ENCODE results near the gene MACF1. TPM values are rescaled to one million over a fixed set of nuclear protein-coding genes. Genes with fewer than 3 reads are reported as not detected.

The MACF1 gene
- polyA plus RNA-seq, 1 of the 3 experiments (the other 2 are of a cell fraction): 37.6 TPM

DNA sequence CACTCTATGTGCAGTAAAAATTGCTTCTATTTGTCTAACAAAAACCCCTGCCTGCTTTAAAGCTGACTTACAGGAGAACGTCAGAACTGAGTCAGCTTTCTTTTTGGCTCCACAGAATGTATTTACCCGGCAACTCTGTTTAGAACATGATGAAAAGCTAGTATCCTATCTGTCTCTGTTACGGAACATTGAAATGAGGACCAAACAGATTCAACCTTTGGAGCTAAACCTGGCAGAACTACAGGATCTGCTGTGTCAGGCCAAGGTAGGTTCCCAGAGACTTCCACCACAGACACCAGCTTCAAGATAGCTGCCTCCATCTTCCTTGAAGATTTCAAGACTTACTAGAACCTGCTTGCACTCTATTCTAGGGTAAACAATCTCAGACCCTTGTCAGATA, 132.6 kb downstream of the MACF1 start:
- Histone ChIP-seq H3K4me3 (ENCODE audit: low read depth in 2 of 2, low read length in 1 of 2) (no peak overlapping the region), H3K9me2 (no peaks in the 10 kb centered on the region), H3F3A (replicated peaks; ENCODE audit: insufficient read depth) (no peaks in the 10 kb centered on the region), H3K27ac (ENCODE audit: low read depth in 2 of 2, low read length in 1 of 2) (no peak overlapping the region), H3K27me3 (ENCODE audit: insufficient read depth) (no peaks in the 10 kb centered on the region), H2AFZ (ENCODE audit: low read depth) (no peak overlapping the region), H4K20me1 (ENCODE audit: insufficient read depth) (no peaks in the 10 kb centered on the region), H3K79me2 (ENCODE audit: insufficient read depth) (peaks cover 3% of the 10 kb centered on the region; the same call in 1 of the 2 replicates), H3K9ac (no peak overlapping the region), H3K4me1 (ENCODE audit: control insufficient read depth in 1 of 2, insufficient read depth in 2 of 2, low read depth in 1 of 2, low read length in 1 of 2) (no peaks in the 10 kb centered on the region), H3K9me3 (no peaks in the 10 kb centered on the region), H3K36me3 (replicated peaks in 1 of 2; ENCODE audit: control insufficient read depth in 1 of 2, insufficient read depth in 2 of 2, low read length in 1 of 2) (peaks cover 64 to 66% of the 10 kb centered on the region in 2 experiments), H3K4me2 (no peak overlapping the region)
- CTCF ChIA-PET: no interaction called here
- DNase-seq: no peak
- 97% methylated on average over 3 of the region's 3 CpGs for WGBS (ENCODE audit: low lambda C conversion rate)
- POLR2A ChIA-PET: no interaction called here
- TF ChIP-seq RCOR1 (IDR thresholded peaks at IDR 0.05; ENCODE audit: low read length) (no peak), TEAD4 (IDR thresholded peaks at IDR 0.05; ENCODE audit: borderline replicate concordance, insufficient read depth) (no peak), SIN3A (IDR thresholded peaks at IDR 0.05; ENCODE audit: borderline replicate concordance, low read depth, low read length) (no peak), MXI1 (IDR thresholded peaks at IDR 0.05; ENCODE audit: low read depth, low read length) (no peak), YY1 (IDR thresholded peaks at IDR 0.05; ENCODE audit: low read depth) (no peak), RXRA (IDR thresholded peaks at IDR 0.05; ENCODE audit: borderline replicate concordance, low read depth) (no peak), NRF1 (IDR thresholded peaks at IDR 0.05; ENCODE audit: low read depth, low read length) (no peak), NFIC (IDR thresholded peaks at IDR 0.05; ENCODE audit: borderline replicate concordance) (no peak)
- TF ChIP-seq, protein P1, sequence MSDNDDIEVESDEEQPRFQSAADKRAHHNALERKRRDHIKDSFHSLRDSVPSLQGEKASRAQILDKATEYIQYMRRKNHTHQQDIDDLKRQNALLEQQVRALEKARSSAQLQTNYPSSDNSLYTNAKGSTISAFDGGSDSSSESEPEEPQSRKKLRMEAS (IDR thresholded peaks at IDR 0.05; ENCODE audit: low read depth): no peak
- TF ChIP-seq, protein P2, sequence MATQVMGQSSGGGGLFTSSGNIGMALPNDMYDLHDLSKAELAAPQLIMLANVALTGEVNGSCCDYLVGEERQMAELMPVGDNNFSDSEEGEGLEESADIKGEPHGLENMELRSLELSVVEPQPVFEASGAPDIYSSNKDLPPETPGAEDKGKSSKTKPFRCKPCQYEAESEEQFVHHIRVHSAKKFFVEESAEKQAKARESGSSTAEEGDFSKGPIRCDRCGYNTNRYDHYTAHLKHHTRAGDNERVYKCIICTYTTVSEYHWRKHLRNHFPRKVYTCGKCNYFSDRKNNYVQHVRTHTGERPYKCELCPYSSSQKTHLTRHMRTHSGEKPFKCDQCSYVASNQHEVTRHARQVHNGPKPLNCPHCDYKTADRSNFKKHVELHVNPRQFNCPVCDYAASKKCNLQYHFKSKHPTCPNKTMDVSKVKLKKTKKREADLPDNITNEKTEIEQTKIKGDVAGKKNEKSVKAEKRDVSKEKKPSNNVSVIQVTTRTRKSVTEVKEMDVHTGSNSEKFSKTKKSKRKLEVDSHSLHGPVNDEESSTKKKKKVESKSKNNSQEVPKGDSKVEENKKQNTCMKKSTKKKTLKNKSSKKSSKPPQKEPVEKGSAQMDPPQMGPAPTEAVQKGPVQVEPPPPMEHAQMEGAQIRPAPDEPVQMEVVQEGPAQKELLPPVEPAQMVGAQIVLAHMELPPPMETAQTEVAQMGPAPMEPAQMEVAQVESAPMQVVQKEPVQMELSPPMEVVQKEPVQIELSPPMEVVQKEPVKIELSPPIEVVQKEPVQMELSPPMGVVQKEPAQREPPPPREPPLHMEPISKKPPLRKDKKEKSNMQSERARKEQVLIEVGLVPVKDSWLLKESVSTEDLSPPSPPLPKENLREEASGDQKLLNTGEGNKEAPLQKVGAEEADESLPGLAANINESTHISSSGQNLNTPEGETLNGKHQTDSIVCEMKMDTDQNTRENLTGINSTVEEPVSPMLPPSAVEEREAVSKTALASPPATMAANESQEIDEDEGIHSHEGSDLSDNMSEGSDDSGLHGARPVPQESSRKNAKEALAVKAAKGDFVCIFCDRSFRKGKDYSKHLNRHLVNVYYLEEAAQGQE (IDR thresholded peaks at IDR 0.05; ENCODE audit: low read depth, low read length): no peak

DNA sequence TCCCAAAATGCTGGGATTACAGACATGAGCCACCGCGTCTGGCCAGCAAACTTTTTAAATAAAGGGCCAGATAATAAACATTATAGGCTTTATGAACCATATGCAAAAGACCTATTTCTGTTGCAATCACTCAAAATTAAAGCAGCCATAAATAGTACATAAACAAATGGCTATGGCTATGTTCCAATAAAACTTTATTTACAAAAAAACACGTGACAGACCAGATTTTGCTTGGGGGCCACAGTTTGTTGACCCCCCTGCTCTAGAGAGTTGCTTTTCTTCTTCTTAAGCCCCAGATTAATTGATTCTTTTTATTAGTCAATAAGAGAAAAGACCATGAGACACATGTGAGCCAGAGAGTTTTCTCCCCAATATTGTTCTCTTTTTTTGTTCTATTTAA, 138.3 kb downstream of the MACF1 start:
- Histone ChIP-seq H3K9me3 (no peaks in the 10 kb centered on the region), H3K9ac (no peak overlapping the region), H3K4me1 (ENCODE audit: control insufficient read depth in 1 of 2, insufficient read depth in 2 of 2, low read depth in 1 of 2, low read length in 1 of 2) (no peaks in the 10 kb centered on the region), H3K27ac (ENCODE audit: low read depth in 2 of 2, low read length in 1 of 2) (no peak overlapping the region), H2AFZ (ENCODE audit: low read depth) (no peak overlapping the region), H3K79me2 (ENCODE audit: insufficient read depth) (no peaks in the 10 kb centered on the region), H3K9me2 (no peaks in the 10 kb centered on the region), H3K27me3 (ENCODE audit: insufficient read depth) (no peaks in the 10 kb centered on the region), H4K20me1 (ENCODE audit: insufficient read depth) (no peaks in the 10 kb centered on the region), H3K36me3 (replicated peaks in 1 of 2; ENCODE audit: control insufficient read depth in 1 of 2, insufficient read depth in 2 of 2, low read length in 1 of 2) (peaks cover 44 to 69% of the 10 kb centered on the region in 2 experiments), H3K4me2 (no peak overlapping the region), H3F3A (replicated peaks; ENCODE audit: insufficient read depth) (no peaks in the 10 kb centered on the region), H3K4me3 (ENCODE audit: low read depth in 2 of 2, low read length in 1 of 2) (no peak overlapping the region)
- ChIA-PET POLR2A (no interaction called here), CTCF (no interaction called here)
- 95% methylated on average over 3 of the region's 3 CpGs for WGBS (ENCODE audit: low lambda C conversion rate)
- no peak for DNase-seq
- TF ChIP-seq, protein P3, sequence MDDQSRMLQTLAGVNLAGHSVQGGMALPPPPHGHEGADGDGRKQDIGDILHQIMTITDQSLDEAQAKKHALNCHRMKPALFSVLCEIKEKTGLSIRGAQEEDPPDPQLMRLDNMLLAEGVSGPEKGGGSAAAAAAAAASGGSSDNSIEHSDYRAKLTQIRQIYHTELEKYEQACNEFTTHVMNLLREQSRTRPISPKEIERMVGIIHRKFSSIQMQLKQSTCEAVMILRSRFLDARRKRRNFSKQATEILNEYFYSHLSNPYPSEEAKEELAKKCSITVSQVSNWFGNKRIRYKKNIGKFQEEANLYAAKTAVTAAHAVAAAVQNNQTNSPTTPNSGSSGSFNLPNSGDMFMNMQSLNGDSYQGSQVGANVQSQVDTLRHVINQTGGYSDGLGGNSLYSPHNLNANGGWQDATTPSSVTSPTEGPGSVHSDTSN (IDR thresholded peaks at IDR 0.05): no peak
- TF ChIP-seq, protein P4, sequence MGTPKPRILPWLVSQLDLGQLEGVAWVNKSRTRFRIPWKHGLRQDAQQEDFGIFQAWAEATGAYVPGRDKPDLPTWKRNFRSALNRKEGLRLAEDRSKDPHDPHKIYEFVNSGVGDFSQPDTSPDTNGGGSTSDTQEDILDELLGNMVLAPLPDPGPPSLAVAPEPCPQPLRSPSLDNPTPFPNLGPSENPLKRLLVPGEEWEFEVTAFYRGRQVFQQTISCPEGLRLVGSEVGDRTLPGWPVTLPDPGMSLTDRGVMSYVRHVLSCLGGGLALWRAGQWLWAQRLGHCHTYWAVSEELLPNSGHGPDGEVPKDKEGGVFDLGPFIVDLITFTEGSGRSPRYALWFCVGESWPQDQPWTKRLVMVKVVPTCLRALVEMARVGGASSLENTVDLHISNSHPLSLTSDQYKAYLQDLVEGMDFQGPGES (IDR thresholded peaks at IDR 0.05; ENCODE audit: low read depth, low read length): no peak
- TF ChIP-seq RAD21 (IDR thresholded peaks at IDR 0.05; ENCODE audit: low read length): no peak
- TF ChIP-seq, protein P5, sequence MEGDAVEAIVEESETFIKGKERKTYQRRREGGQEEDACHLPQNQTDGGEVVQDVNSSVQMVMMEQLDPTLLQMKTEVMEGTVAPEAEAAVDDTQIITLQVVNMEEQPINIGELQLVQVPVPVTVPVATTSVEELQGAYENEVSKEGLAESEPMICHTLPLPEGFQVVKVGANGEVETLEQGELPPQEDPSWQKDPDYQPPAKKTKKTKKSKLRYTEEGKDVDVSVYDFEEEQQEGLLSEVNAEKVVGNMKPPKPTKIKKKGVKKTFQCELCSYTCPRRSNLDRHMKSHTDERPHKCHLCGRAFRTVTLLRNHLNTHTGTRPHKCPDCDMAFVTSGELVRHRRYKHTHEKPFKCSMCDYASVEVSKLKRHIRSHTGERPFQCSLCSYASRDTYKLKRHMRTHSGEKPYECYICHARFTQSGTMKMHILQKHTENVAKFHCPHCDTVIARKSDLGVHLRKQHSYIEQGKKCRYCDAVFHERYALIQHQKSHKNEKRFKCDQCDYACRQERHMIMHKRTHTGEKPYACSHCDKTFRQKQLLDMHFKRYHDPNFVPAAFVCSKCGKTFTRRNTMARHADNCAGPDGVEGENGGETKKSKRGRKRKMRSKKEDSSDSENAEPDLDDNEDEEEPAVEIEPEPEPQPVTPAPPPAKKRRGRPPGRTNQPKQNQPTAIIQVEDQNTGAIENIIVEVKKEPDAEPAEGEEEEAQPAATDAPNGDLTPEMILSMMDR (IDR thresholded peaks at IDR 0.05): no peak
- TF ChIP-seq TEAD4 (IDR thresholded peaks at IDR 0.05; ENCODE audit: borderline replicate concordance, insufficient read depth): no peak

Measured in SK-N-SH (cell line).